ENCODE measurements around the gene EIF4G2.
"Not testable (repeated sequence)": the region's sequence is repeated elsewhere in the genome, so short reads cannot be mapped to it uniquely, and the experiment has no call there.

The EIF4G2 gene

GRCh38 chr11:10808553-10809372, at the start of gene EIF4G2:
Gene EIF4G2 (minus strand): TSS chr11:10808926.
- DNase-seq = peak; percentile 98

- peak; percentile 97 for DNase-seq
Observed at GRCh38 chr11:10857709-10858438, 49.1 kb upstream of the EIF4G2 start, which contains the start of gene ZBED5. Gene ZBED5 (minus strand): TSS chr11:10858053. CDS start chr11:10854945, 3,108 bp downstream.

- no peak for DNase-seq
Observed at GRCh38 chr11:10857459-10857708, 48.7 kb upstream of the EIF4G2 start.

- DNase-seq = peak; percentile 66
Observed at GRCh38 chr11:10856689-10857458, 48.1 kb upstream of the EIF4G2 start.

GRCh38 chr11:10855295-10855694, 46.6 kb upstream of the EIF4G2 start:
- DNase-seq = no peak

- no peak for DNase-seq
Observed at GRCh38 chr11:10847960-10848860, 39.5 kb upstream of the EIF4G2 start.

GRCh38 chr11:10846660-10847059, 37.9 kb upstream of the EIF4G2 start:
- DNase-seq = no peak

- DNase-seq = no peak
Observed at GRCh38 chr11:10845589-10845988, 36.9 kb upstream of the EIF4G2 start.

GRCh38 chr11:10844796-10845195, 36.1 kb upstream of the EIF4G2 start:
- DNase-seq = no peak

GRCh38 chr11:10844356-10844755, 35.6 kb upstream of the EIF4G2 start:
- no peak for DNase-seq

- peak; percentile 50 for DNase-seq
Observed at GRCh38 chr11:10838881-10839280, 30.2 kb upstream of the EIF4G2 start.

- DNase-seq = no peak
Observed at GRCh38 chr11:10838083-10838482, 29.4 kb upstream of the EIF4G2 start.

- DNase-seq = not testable (repeated sequence)
Observed at GRCh38 chr11:10836884-10837283, 28.2 kb upstream of the EIF4G2 start.

GRCh38 chr11:10829139-10829538, 20.4 kb upstream of the EIF4G2 start:
- DNase-seq = no peak

GRCh38 chr11:10828402-10828801, 19.7 kb upstream of the EIF4G2 start:
- no peak for DNase-seq

GRCh38 chr11:10824888-10825287, 16.2 kb upstream of the EIF4G2 start:
- peak; percentile 24 for DNase-seq

GRCh38 chr11:10823152-10823579, 14.4 kb upstream of the EIF4G2 start:
- DNase-seq = peak; percentile 59

GRCh38 chr11:10822491-10822890, 13.8 kb upstream of the EIF4G2 start:
- not testable (repeated sequence) for DNase-seq

- DNase-seq = no peak
Observed at GRCh38 chr11:10818594-10818993, 9.9 kb upstream of the EIF4G2 start.

- DNase-seq = no peak
Observed at GRCh38 chr11:10813945-10814344, 5.2 kb upstream of the EIF4G2 start.

- peak; percentile 62 for DNase-seq
Observed at GRCh38 chr11:10809373-10810160, 841 bp upstream of the EIF4G2 start.

GRCh38 chr11:10808235-10808552, 532 bp downstream of the EIF4G2 start:
- DNase-seq = no peak
